ENCODE results near the gene GNE. TPM values are rescaled to one million over a fixed set of nuclear protein-coding genes. Genes with fewer than 3 reads are reported as not detected.

Gene GNE
- total RNA-seq, 1 experiment from 2014 or later: 23.6 TPM

GRCh38 chr9:36204906-36205547 is 53.2 kb downstream of the GNE start:
- BruUV-seq (replicated peaks): no TSS peak
- Mint-ChIP-seq H3K9me3 (ENCODE audit: low read depth, unreplicated experiment) (no peaks in the 10 kb centered on the region), H3K4me3 (ENCODE audit: low read depth, unreplicated experiment) (no peak overlapping the region), H3K27me3 (ENCODE audit: unreplicated experiment) (no peaks in the 10 kb centered on the region), H3K4me1 (ENCODE audit: low read depth, unreplicated experiment) (no peaks in the 10 kb centered on the region), H3K36me3 (ENCODE audit: insufficient read depth, unreplicated experiment) (peaks cover 4% of the 10 kb centered on the region), H3K27ac (ENCODE audit: unreplicated experiment) (no peak overlapping the region)
- intact Hi-C loops (cut with micrococcal nuclease; ENCODE audit: unreplicated experiment): no loop called here
- peak; percentile 6 for DNase-seq
- CTCF ChIA-PET: no interaction called here
- TF ChIP-seq CTCF (IDR thresholded peaks at IDR 0.05; ENCODE audit: unreplicated experiment): no peak

DNA sequence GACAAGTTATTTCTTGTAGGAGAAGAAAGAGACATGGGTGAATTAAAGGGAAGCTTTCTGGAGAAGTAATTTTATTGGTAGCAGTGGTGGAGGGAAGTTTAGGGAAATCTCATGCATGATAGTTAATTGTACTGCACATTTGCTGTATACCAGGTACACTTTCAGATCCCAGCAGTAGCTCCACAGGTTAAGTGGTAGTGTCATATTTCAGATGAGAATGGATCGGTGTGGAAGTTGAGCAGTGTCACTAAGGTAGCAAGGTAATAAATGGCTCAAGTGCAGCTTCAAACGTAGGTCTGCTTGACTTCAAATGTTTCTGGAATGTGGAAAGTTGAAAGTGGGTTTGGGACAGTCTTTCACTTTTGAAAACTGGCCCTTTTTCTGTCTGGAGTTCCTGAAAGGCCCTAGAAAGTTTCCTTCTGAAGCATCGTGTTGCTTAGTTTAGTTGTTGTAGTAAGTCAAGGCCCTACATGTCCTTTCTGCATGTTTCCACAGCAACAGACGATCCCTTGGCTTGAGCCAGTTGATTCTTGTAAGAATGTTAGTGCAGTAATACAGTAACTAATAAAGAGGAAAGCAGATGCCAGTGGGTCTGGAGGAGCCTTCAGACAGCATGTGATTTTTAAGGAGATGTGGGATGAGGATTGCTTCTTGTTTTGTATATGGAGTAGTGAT is 63.8 kb downstream of the GNE start:
- CTCF ChIA-PET: no interaction called here
- no peak for DNase-seq
- H3K36me3 Mint-ChIP-seq (ENCODE audit: insufficient read depth, unreplicated experiment): peaks cover 30% of the 10 kb centered on the region

DNA sequence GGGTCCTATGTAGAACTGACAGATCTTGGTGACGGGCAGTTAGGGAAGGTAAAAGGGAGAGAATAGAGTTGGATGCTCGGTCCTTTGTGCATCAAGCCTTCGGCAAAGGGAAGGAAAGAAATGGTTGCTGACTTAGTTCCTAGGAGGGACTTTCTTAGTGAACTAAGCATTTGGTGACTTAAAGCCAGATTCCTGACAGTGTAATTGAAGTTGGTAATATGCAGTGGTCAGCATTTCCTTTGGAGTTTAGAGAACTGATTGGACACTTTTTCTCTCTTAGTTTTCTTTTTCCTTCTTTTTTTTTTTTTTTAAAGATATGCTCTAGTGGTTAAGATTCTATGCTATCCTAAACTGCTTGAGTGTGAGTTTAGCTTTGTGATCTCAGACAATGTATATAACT is 65.2 kb downstream of the GNE start:
- H3K9me3 Mint-ChIP-seq (ENCODE audit: low read depth, unreplicated experiment): no peaks in the 10 kb centered on the region
- intact Hi-C loops (cut with micrococcal nuclease; ENCODE audit: unreplicated experiment): no loop called here
- no TSS peak for BruUV-seq (replicated peaks)
- no peaks in the 10 kb centered on the region for H3K27me3 Mint-ChIP-seq (ENCODE audit: unreplicated experiment)
- CTCF ChIA-PET: no interaction called here
- TF ChIP-seq CTCF (IDR thresholded peaks at IDR 0.05; ENCODE audit: unreplicated experiment): no peak
- H3K27ac Mint-ChIP-seq (ENCODE audit: unreplicated experiment): peak overlapping the region; percentile 77
- H3K4me3 Mint-ChIP-seq (ENCODE audit: low read depth, unreplicated experiment): peak overlapping the region; percentile 83
- peaks cover 30% of the 10 kb centered on the region for H3K36me3 Mint-ChIP-seq (ENCODE audit: insufficient read depth, unreplicated experiment)
- DNase-seq: no peak
- peaks cover 20% of the 10 kb centered on the region for H3K4me1 Mint-ChIP-seq (ENCODE audit: low read depth, unreplicated experiment)

More for the DNA sequence above, 63.8 kb downstream of the GNE start:
- H3K9me3 Mint-ChIP-seq (ENCODE audit: low read depth, unreplicated experiment): no peaks in the 10 kb centered on the region
- BruUV-seq (replicated peaks): no TSS peak
- no peaks in the 10 kb centered on the region for H3K27me3 Mint-ChIP-seq (ENCODE audit: unreplicated experiment)
- no peak for TF ChIP-seq CTCF (IDR thresholded peaks at IDR 0.05; ENCODE audit: unreplicated experiment)
- intact Hi-C loops (cut with micrococcal nuclease; ENCODE audit: unreplicated experiment): no loop called here
- H3K4me3 Mint-ChIP-seq (ENCODE audit: low read depth, unreplicated experiment): peak overlapping the region; percentile 83
- peaks cover 20% of the 10 kb centered on the region for H3K4me1 Mint-ChIP-seq (ENCODE audit: low read depth, unreplicated experiment)
- no peak overlapping the region for H3K27ac Mint-ChIP-seq (ENCODE audit: unreplicated experiment)

GRCh38 chr9:36192196-36192595 is 66.1 kb downstream of the GNE start:
- peaks cover 30% of the 10 kb centered on the region for H3K36me3 Mint-ChIP-seq (ENCODE audit: insufficient read depth, unreplicated experiment)
- no peaks in the 10 kb centered on the region for H3K27me3 Mint-ChIP-seq (ENCODE audit: unreplicated experiment)
- no peak for DNase-seq
- intact Hi-C loops (cut with micrococcal nuclease; ENCODE audit: unreplicated experiment): no loop called here
- H3K27ac Mint-ChIP-seq (ENCODE audit: unreplicated experiment): peak overlapping the region; percentile 92
- no TSS peak for BruUV-seq (replicated peaks)
- no peaks in the 10 kb centered on the region for H3K9me3 Mint-ChIP-seq (ENCODE audit: low read depth, unreplicated experiment)
- no peak for TF ChIP-seq CTCF (IDR thresholded peaks at IDR 0.05; ENCODE audit: unreplicated experiment)
- H3K4me1 Mint-ChIP-seq (ENCODE audit: low read depth, unreplicated experiment): peaks cover 20% of the 10 kb centered on the region
- peak overlapping the region; percentile 83 for H3K4me3 Mint-ChIP-seq (ENCODE audit: low read depth, unreplicated experiment)
- CTCF ChIA-PET: no interaction called here
